Fibroblast of lung (primary cell): ENCODE data around the gene BASP1.

ENCODE experiments used
- CTCF ChIP-seq, 2 donors: IDR thresholded peaks in 1 of 2; conservative IDR thresholded peaks in 1 of 2; 1 replicate in 1 of 2; 2 replicates in 1 of 2; pipeline ENCODE4 v1.5.1; 2011 to 2012; ENCODE audit warnings: low read length in 2 of 2, control low read depth in 1 of 2, inconsistent platforms in 1 of 2, low read depth in 1 of 2, mild to moderate bottlenecking in 1 of 2
- EZH2 ChIP-seq: IDR thresholded peaks from 2 replicates; pipeline ENCODE4 v1.5.1; 2012; ENCODE audit warnings: low read length, control low read depth, mild to moderate bottlenecking; ENCODE audit errors: missing control alignments

DNA sequence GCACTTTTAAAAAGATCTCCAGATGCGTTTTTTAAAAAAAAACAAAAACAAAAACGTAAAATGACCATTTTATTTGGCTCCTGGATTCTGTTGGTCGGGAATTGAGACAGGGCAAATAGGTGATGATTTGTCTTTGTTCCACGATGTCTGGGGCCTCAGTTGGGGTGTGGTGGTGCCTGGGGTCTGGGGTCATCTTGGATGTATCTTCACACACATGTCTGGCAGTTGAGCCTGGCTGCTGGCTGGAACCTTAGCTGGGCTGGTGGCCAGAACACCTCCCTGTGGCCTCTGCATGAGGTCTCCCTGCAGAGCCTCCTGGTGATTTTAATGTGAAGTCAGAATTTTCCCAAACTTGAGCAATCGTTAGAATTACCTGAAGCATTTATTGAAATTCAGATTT, 42.5 kb upstream of the BASP1 start:
- no peak for TF ChIP-seq CTCF (conservative IDR thresholded peaks at IDR 0.05 in 1 of 2, IDR thresholded peaks at IDR 0.05 in 1 of 2; ENCODE audit: low read depth in 1 of 2, low read length in 2 of 2)
- TF ChIP-seq EZH2 = no peak
